K562 (cell line): ENCODE results near the gene NSDHL.

ENCODE experiments used
- GABPA ChIP-seq: fragments of 200-800 bp; sonication (Bioruptor generic); conservative IDR thresholded peaks from 2 replicates; pipeline ENCODE4 v1.6.1; 2016; ENCODE audit warnings: low read depth, missing genetic modification characterization, missing compliant biosample characterization
- GTF2F1 ChIP-seq: IDR thresholded peaks from 2 replicates; pipeline ENCODE4 v1.6.1; 2011; ENCODE audit warnings: low read depth, low read length, improper control_type of control experiment
- MAX ChIP-seq: sonication (generic); formaldehyde crosslinking; IDR thresholded peaks from 2 replicates; pipeline ENCODE4 v1.9.0; 2022; ENCODE audit warnings: mild to moderate bottlenecking, missing genetic modification reagents
- NRF1 ChIP-seq, 2 experiments: fragments of 450-650 bp; IDR thresholded peaks in 1 of 2; conservative IDR thresholded peaks in 1 of 2; 2 replicates each; pipeline ENCODE4 v1.6.1; 2014; ENCODE audit warnings: mild to moderate bottlenecking in 2 of 2
- SIN3B ChIP-seq: fragments of 450-650 bp; IDR thresholded peaks from 2 replicates; pipeline ENCODE4 v1.6.1; 2017; ENCODE audit warnings: low read depth, mild to moderate bottlenecking, moderate library complexity
- SP1 ChIP-seq: sonication (generic); formaldehyde crosslinking; IDR thresholded peaks from 2 replicates; pipeline ENCODE4 v1.8.1; 2022; ENCODE audit warnings: mild to moderate bottlenecking, missing genetic modification reagents
- TAF1 ChIP-seq: IDR thresholded peaks from 2 replicates; pipeline ENCODE4 v1.6.1; 2011; ENCODE audit warnings: mild to moderate bottlenecking, low read length, moderate library complexity; ENCODE audit not compliant: insufficient read depth, control insufficient read depth, severe bottlenecking; ENCODE audit errors: extremely low read depth
- TCF7L2 ChIP-seq: fragments of 150-350 bp; IDR thresholded peaks from 2 replicates; pipeline ENCODE4 v1.6.1; 2016; ENCODE audit warnings: low read depth, mild to moderate bottlenecking, low read length, moderate library complexity
- TF ChIP-seq, protein P1 (sequence below): fragments of 200-600 bp; sonication (generic); IDR thresholded peaks from one replicate; pipeline ENCODE4 v1.6.1; 2012; ENCODE audit warnings: mild to moderate bottlenecking, low read depth, low read length, inconsistent platforms
- TF ChIP-seq, protein P2 (sequence below), 2 experiments: fragments of 450-650 bp in 1 of 2; sonication (generic) in 1 of 2; formaldehyde crosslinking; conservative IDR thresholded peaks; 2 replicates each; pipeline versions ENCODE4 v1.4.0 to v1.8.1; 2020 to 2022; ENCODE audit warnings: mild to moderate bottlenecking in 1 of 2, missing genetic modification reagents in 1 of 2

- TF ChIP-seq, protein P1, sequence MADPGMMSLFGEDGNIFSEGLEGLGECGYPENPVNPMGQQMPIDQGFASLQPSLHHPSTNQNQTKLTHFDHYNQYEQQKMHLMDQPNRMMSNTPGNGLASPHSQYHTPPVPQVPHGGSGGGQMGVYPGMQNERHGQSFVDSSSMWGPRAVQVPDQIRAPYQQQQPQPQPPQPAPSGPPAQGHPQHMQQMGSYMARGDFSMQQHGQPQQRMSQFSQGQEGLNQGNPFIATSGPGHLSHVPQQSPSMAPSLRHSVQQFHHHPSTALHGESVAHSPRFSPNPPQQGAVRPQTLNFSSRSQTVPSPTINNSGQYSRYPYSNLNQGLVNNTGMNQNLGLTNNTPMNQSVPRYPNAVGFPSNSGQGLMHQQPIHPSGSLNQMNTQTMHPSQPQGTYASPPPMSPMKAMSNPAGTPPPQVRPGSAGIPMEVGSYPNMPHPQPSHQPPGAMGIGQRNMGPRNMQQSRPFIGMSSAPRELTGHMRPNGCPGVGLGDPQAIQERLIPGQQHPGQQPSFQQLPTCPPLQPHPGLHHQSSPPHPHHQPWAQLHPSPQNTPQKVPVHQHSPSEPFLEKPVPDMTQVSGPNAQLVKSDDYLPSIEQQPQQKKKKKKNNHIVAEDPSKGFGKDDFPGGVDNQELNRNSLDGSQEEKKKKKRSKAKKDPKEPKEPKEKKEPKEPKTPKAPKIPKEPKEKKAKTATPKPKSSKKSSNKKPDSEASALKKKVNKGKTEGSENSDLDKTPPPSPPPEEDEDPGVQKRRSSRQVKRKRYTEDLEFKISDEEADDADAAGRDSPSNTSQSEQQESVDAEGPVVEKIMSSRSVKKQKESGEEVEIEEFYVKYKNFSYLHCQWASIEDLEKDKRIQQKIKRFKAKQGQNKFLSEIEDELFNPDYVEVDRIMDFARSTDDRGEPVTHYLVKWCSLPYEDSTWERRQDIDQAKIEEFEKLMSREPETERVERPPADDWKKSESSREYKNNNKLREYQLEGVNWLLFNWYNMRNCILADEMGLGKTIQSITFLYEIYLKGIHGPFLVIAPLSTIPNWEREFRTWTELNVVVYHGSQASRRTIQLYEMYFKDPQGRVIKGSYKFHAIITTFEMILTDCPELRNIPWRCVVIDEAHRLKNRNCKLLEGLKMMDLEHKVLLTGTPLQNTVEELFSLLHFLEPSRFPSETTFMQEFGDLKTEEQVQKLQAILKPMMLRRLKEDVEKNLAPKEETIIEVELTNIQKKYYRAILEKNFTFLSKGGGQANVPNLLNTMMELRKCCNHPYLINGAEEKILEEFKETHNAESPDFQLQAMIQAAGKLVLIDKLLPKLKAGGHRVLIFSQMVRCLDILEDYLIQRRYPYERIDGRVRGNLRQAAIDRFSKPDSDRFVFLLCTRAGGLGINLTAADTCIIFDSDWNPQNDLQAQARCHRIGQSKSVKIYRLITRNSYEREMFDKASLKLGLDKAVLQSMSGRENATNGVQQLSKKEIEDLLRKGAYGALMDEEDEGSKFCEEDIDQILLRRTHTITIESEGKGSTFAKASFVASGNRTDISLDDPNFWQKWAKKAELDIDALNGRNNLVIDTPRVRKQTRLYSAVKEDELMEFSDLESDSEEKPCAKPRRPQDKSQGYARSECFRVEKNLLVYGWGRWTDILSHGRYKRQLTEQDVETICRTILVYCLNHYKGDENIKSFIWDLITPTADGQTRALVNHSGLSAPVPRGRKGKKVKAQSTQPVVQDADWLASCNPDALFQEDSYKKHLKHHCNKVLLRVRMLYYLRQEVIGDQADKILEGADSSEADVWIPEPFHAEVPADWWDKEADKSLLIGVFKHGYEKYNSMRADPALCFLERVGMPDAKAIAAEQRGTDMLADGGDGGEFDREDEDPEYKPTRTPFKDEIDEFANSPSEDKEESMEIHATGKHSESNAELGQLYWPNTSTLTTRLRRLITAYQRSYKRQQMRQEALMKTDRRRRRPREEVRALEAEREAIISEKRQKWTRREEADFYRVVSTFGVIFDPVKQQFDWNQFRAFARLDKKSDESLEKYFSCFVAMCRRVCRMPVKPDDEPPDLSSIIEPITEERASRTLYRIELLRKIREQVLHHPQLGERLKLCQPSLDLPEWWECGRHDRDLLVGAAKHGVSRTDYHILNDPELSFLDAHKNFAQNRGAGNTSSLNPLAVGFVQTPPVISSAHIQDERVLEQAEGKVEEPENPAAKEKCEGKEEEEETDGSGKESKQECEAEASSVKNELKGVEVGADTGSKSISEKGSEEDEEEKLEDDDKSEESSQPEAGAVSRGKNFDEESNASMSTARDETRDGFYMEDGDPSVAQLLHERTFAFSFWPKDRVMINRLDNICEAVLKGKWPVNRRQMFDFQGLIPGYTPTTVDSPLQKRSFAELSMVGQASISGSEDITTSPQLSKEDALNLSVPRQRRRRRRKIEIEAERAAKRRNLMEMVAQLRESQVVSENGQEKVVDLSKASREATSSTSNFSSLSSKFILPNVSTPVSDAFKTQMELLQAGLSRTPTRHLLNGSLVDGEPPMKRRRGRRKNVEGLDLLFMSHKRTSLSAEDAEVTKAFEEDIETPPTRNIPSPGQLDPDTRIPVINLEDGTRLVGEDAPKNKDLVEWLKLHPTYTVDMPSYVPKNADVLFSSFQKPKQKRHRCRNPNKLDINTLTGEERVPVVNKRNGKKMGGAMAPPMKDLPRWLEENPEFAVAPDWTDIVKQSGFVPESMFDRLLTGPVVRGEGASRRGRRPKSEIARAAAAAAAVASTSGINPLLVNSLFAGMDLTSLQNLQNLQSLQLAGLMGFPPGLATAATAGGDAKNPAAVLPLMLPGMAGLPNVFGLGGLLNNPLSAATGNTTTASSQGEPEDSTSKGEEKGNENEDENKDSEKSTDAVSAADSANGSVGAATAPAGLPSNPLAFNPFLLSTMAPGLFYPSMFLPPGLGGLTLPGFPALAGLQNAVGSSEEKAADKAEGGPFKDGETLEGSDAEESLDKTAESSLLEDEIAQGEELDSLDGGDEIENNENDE, result no peak
- TF ChIP-seq MAX (CRISPR knock-in tag) (no peak), GABPA (no peak), SP1 (CRISPR knock-in tag) (no peak), TCF7L2 (no peak), SIN3B (no peak), TAF1 (no peak), NRF1 (conservative IDR thresholded peaks at IDR 0.05 in 1 of 2, IDR thresholded peaks at IDR 0.05 in 1 of 2) (no peak), GTF2F1 (no peak)
- TF ChIP-seq, protein P2, sequence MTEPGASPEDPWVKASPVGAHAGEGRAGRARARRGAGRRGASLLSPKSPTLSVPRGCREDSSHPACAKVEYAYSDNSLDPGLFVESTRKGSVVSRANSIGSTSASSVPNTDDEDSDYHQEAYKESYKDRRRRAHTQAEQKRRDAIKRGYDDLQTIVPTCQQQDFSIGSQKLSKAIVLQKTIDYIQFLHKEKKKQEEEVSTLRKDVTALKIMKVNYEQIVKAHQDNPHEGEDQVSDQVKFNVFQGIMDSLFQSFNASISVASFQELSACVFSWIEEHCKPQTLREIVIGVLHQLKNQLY (CRISPR knock-in tag; conservative IDR thresholded peaks at IDR 0.05), result no peak
These were observed 50.4 kb downstream of the NSDHL start for GRCh38 chrX:152881289-152881688.
